Ishikawa (cell line): Measurements from ENCODE around the gene ASS1.

Source experiments
- CEBPB ChIP-seq: IDR thresholded peaks from 2 replicates; pipeline ENCODE4 v1.6.1; 2012
- CREB1 ChIP-seq: IDR thresholded peaks from 2 replicates; pipeline ENCODE4 v1.6.1; 2012; ENCODE audit warnings: low read depth
- EGR1 ChIP-seq: IDR thresholded peaks from 2 replicates; pipeline ENCODE4 v1.6.1; 2012
- EP300 ChIP-seq: IDR thresholded peaks from 2 replicates; pipeline ENCODE4 v1.6.1; 2012; ENCODE audit warnings: borderline replicate concordance
- FOXM1 ChIP-seq: IDR thresholded peaks from 2 replicates; pipeline ENCODE4 v1.6.1; 2012; ENCODE audit warnings: low read depth, borderline replicate concordance
- MAX ChIP-seq: IDR thresholded peaks from 2 replicates; pipeline ENCODE4 v1.6.1; 2012
- NFIC ChIP-seq: IDR thresholded peaks from 2 replicates; pipeline ENCODE4 v1.6.1; 2012
- RAD21 ChIP-seq: IDR thresholded peaks from 2 replicates; pipeline ENCODE4 v1.6.1; 2012; ENCODE audit warnings: low read depth
- REST ChIP-seq: IDR thresholded peaks from 2 replicates; pipeline ENCODE4 v1.6.1; 2012; ENCODE audit warnings: low read depth, mild to moderate bottlenecking
- TAF1 ChIP-seq: IDR thresholded peaks from 2 replicates; pipeline ENCODE4 v1.6.1; 2012; ENCODE audit warnings: low read depth, mild to moderate bottlenecking
- TCF12 ChIP-seq: IDR thresholded peaks from 2 replicates; pipeline ENCODE4 v1.6.1; 2012; ENCODE audit warnings: low read depth
- TEAD4 ChIP-seq: IDR thresholded peaks from 2 replicates; pipeline ENCODE4 v1.6.1; 2012
- USF1 ChIP-seq: IDR thresholded peaks from 2 replicates; pipeline ENCODE4 v1.6.1; 2012
- YY1 ChIP-seq: IDR thresholded peaks from 2 replicates; pipeline ENCODE4 v1.6.1; 2012; ENCODE audit warnings: low read depth
- ZBTB7A ChIP-seq: IDR thresholded peaks from 2 replicates; pipeline ENCODE4 v1.6.1; 2012; ENCODE audit warnings: low read depth

ASS1 gene

GRCh38 chr9:130451509-130452388 is 7.0 kb downstream of the ASS1 start:
- TF ChIP-seq YY1 (0 out of 2 replicates have a peak, but pooled peaks have one; percentile 36), MAX (peak; percentile 70), TCF12 (peak; percentile 93), EP300 (peak; percentile 86; the same call in 1 of the 2 replicates), EGR1 (no peak), NFIC (peak; percentile 99), CEBPB (no peak), TEAD4 (peak; percentile 90), REST (no peak), TAF1 (no peak), USF1 (no peak), RAD21 (peak; percentile 34; the same call in 1 of the 2 replicates), FOXM1 (peak; percentile 20; the same call in 1 of the 2 replicates), ZBTB7A (0 out of 2 replicates have a peak, but pooled peaks have one; percentile 71), CREB1 (no peak)

- no peak for TF ChIP-seq MAX
- no peak for TF ChIP-seq FOXM1
- no peak for TF ChIP-seq USF1
- TF ChIP-seq EP300, result no peak
- TF ChIP-seq CEBPB, result no peak
- TF ChIP-seq YY1, result no peak
- no peak for TF ChIP-seq RAD21
- TF ChIP-seq EGR1, result no peak
- TF ChIP-seq ZBTB7A, result no peak
- no peak for TF ChIP-seq TAF1
- TF ChIP-seq REST, result no peak
- no peak for TF ChIP-seq TEAD4
- TF ChIP-seq TCF12, result no peak
- no peak for TF ChIP-seq NFIC
Observed at GRCh38 chr9:130452835-130453234, 8.1 kb downstream of the ASS1 start.

GRCh38 chr9:130453487-130453886 is 8.7 kb downstream of the ASS1 start:
- TF ChIP-seq USF1, result no peak
- no peak; the same call in 1 of the 2 replicates for TF ChIP-seq MAX
- TF ChIP-seq CREB1, result no peak
- TF ChIP-seq ZBTB7A, result peak; percentile 91
- TF ChIP-seq TCF12, result peak; percentile 92
- no peak; the same call in 1 of the 2 replicates for TF ChIP-seq CEBPB
- no peak for TF ChIP-seq EGR1
- TF ChIP-seq TEAD4, result 0 out of 2 replicates have a peak, but pooled peaks have one; percentile 22
- TF ChIP-seq YY1, result no peak
- TF ChIP-seq FOXM1, result peak; percentile 44; the same call in 1 of the 2 replicates
- TF ChIP-seq REST, result no peak
- peak; percentile 56; the same call in 1 of the 2 replicates for TF ChIP-seq EP300
- peak; percentile 5; the same call in 1 of the 2 replicates for TF ChIP-seq RAD21
- peak; percentile 97 for TF ChIP-seq NFIC
- TF ChIP-seq TAF1, result no peak
